Activated CD8-positive, alpha-beta memory T cell treated with anti-CD3 and anti-CD28 coated beads, Interleukin-2, amount 50 U/mL, for 24 hours (primary cell): ENCODE data around the gene DFFB.
"Not testable (repeated sequence)": the region's sequence is repeated elsewhere in the genome, so short reads cannot be mapped to it uniquely, and the experiment has no call there.

Experiments used
- DNase-seq: peaks from one replicate; pipeline ENCODE4 v3.0.0-alpha.2; 2020; ENCODE audit errors: extremely low read depth

Gene DFFB

GRCh38 chr1:3856923-3857790 lies at the start of gene DFFB, which contains the start of gene CEP104:
Gene DFFB, plus strand, starts transcription at chr1:3857476. Its CDS starts 128 bp downstream, at chr1:3857604.
Gene CEP104, minus strand, starts transcription at chr1:3857211. Its CDS starts 4,804 bp downstream, at chr1:3852407.
- DNase-seq = peak; percentile 87

- DNase-seq = no peak
These were observed 49.5 kb upstream of the DFFB start for GRCh38 chr1:3807769-3808168.

- no peak for DNase-seq
These were observed 47.6 kb upstream of the DFFB start for GRCh38 chr1:3809680-3810079.

GRCh38 chr1:3810149-3810761 lies 47.0 kb upstream of the DFFB start:
- DNase-seq = not testable (repeated sequence)

- DNase-seq = no peak
These were observed 45.7 kb upstream of the DFFB start for GRCh38 chr1:3811595-3811911.

- DNase-seq = no peak
These were observed 43.2 kb upstream of the DFFB start for GRCh38 chr1:3814065-3814464.

GRCh38 chr1:3814771-3815561 lies 42.3 kb upstream of the DFFB start:
- no peak for DNase-seq

GRCh38 chr1:3816331-3817137 lies 40.7 kb upstream of the DFFB start:
- no peak for DNase-seq

- no peak for DNase-seq
These were observed 40.0 kb upstream of the DFFB start for GRCh38 chr1:3817138-3817740.

GRCh38 chr1:3817821-3818597 lies 39.3 kb upstream of the DFFB start:
- no peak for DNase-seq

GRCh38 chr1:3819771-3820200 lies 37.5 kb upstream of the DFFB start:
- no peak for DNase-seq

GRCh38 chr1:3820316-3820715 lies 37.0 kb upstream of the DFFB start:
- no peak for DNase-seq

- DNase-seq = no peak
These were observed 36.3 kb upstream of the DFFB start for GRCh38 chr1:3821004-3821403.

- no peak for DNase-seq
These were observed 35.8 kb upstream of the DFFB start for GRCh38 chr1:3821447-3821846.

- no peak for DNase-seq
These were observed 35.4 kb upstream of the DFFB start for GRCh38 chr1:3821908-3822307.

- no peak for DNase-seq
These were observed 34.9 kb upstream of the DFFB start for GRCh38 chr1:3822421-3822820.

GRCh38 chr1:3824650-3825049 lies 32.6 kb upstream of the DFFB start:
- no peak for DNase-seq

- DNase-seq = no peak
These were observed 31.9 kb upstream of the DFFB start for GRCh38 chr1:3825356-3825755.

- DNase-seq = no peak
These were observed 29.4 kb upstream of the DFFB start for GRCh38 chr1:3827813-3828307.

- DNase-seq = no peak
These were observed 28.9 kb upstream of the DFFB start for GRCh38 chr1:3828391-3828790.
